H1 (cell line): Measurements from ENCODE around the gene SRPK3. TPM values are rescaled to one million over a fixed set of nuclear protein-coding genes. Genes with fewer than 3 reads are reported as not detected.

Source experiments
- CTCF ChIA-PET: fragments of 300-600 bp; sonication (Branson Sonifier 250); formaldehyde crosslinking; loops from one replicate; lab custom pipeline; 2021; ENCODE audit not compliant: partially characterized antibody; lab: Charles Lee
- POLR2A ChIA-PET: fragments of 300-600 bp; sonication (Branson Sonifier 250); formaldehyde crosslinking; loops from one replicate; lab custom pipeline; 2021; ENCODE audit warnings: inconsistent platforms; ENCODE audit not compliant: partially characterized antibody; lab: Charles Lee
- DNase-seq, 2 experiments: peaks; one replicate each; pipeline versions ENCODE4 v3.0.0 to v3.0.0-alpha.2; 2010 to 2022; ENCODE audit warnings: low spot score in 2 of 2, low read depth in 1 of 2, mixed read lengths in 1 of 2
- FAIRE-seq: peaks from 2 replicates; lab custom pipeline; 2011; peaks lifted over from hg19 to GRCh38; lab: Jason Lieb, UNC
- H2AFZ ChIP-seq: 2 replicates; pipeline ENCODE4 v1.8.1; 2012; ENCODE audit warnings: low read length, inconsistent platforms
- H2AK5ac ChIP-seq: 2 replicates; pipeline ENCODE4 v1.6.1; 2013; ENCODE audit warnings: low read depth, low read length
- H2BK120ac ChIP-seq: replicated peaks from 2 replicates; pipeline ENCODE3; 2013; ENCODE audit warnings: low read depth, low read length, inconsistent platforms
- H2BK12ac ChIP-seq: 2 replicates; pipeline ENCODE4 v1.6.1; 2013; ENCODE audit warnings: low read depth, low read length
- H2BK15ac ChIP-seq: 2 replicates; pipeline ENCODE4 v1.6.1; 2013; ENCODE audit warnings: low read length
- H2BK20ac ChIP-seq: 2 replicates; pipeline ENCODE4 v1.6.1; 2013; ENCODE audit warnings: low read length
- H2BK5ac ChIP-seq: 2 replicates; pipeline ENCODE4 v1.6.1; 2013; ENCODE audit warnings: low read depth, low read length
- H3K14ac ChIP-seq: 2 replicates; pipeline ENCODE4 v1.6.1; 2013; ENCODE audit warnings: inconsistent platforms; ENCODE audit not compliant: insufficient read length
- H3K18ac ChIP-seq: 2 replicates; pipeline ENCODE4 v1.6.1; 2013; ENCODE audit warnings: low read length; ENCODE audit errors: extremely low read depth
- H3K23ac ChIP-seq: 2 replicates; pipeline ENCODE4 v1.6.1; 2013; ENCODE audit warnings: inconsistent platforms; ENCODE audit not compliant: insufficient read length
- H3K23me2 ChIP-seq: 2 replicates; pipeline ENCODE4 v1.6.1; 2013; ENCODE audit warnings: low read depth, low read length
- H3K27ac ChIP-seq: 2 replicates; pipeline ENCODE4 v1.6.1; 2011; ENCODE audit warnings: low read depth, low read length, inconsistent platforms
- H3K27me3 ChIP-seq, 4 experiments: replicated peaks in 1 of 4; 1 replicate in 1 of 4; 2 replicates in 3 of 4; pipeline versions ENCODE4 v1.6.1 to v1.8.1; 2011 to 2013; ENCODE audit warnings: low read length in 3 of 4, mild to moderate bottlenecking in 3 of 4, inconsistent platforms in 2 of 4, mixed read lengths in 2 of 4, moderate library complexity in 1 of 4; ENCODE audit not compliant: control insufficient read depth in 3 of 4, insufficient read depth in 3 of 4; ENCODE audit errors: extremely low read depth in 1 of 4
- H3K36me3 ChIP-seq, 4 experiments: 2 replicates each; pipeline versions ENCODE4 v1.6.1 to v1.8.1; 2011 to 2013; ENCODE audit warnings: mild to moderate bottlenecking in 4 of 4, low read length in 3 of 4, moderate library complexity in 2 of 4, control low read depth in 1 of 4, inconsistent platforms in 1 of 4; ENCODE audit not compliant: insufficient read depth in 4 of 4, control insufficient read depth in 2 of 4
- H3K4ac ChIP-seq: replicated peaks from 2 replicates; pipeline ENCODE3; 2013; ENCODE audit warnings: low read length, low read depth, mixed read lengths, inconsistent platforms; ENCODE audit not compliant: insufficient read length
- H3K4me1 ChIP-seq, 4 experiments: replicated peaks in 1 of 4; 1 replicate in 1 of 4; 2 replicates in 3 of 4; pipeline versions ENCODE4 v1.6.1 to v1.8.1; 2011 to 2013; ENCODE audit warnings: low read length in 3 of 4, inconsistent platforms in 2 of 4, mixed read lengths in 1 of 4; ENCODE audit not compliant: insufficient read depth in 4 of 4, control insufficient read depth in 3 of 4
- H3K4me2 ChIP-seq, 2 experiments: 2 replicates each; pipeline versions ENCODE4 v1.6.1 to v1.8.1; 2011 to 2013; ENCODE audit warnings: low read depth in 2 of 2, low read length in 2 of 2, control low read depth in 1 of 2, inconsistent platforms in 1 of 2, mild to moderate bottlenecking in 1 of 2; ENCODE audit not compliant: insufficient read depth in 1 of 2
- H3K4me3 ChIP-seq, 4 experiments: fragments of 200-600, 300-600 bp in 1 of 4; sonication (generic), shearing (Covaris generic), sonication (Bioruptor Twin) in 1 of 4; 2 replicates each; pipeline versions ENCODE4 v1.5.1 to v1.8.1; 2011 to 2016; ENCODE audit warnings: low read length in 4 of 4, low read depth in 3 of 4, control low read depth in 2 of 4, inconsistent platforms in 2 of 4, mild to moderate bottlenecking in 2 of 4, mixed read lengths in 1 of 4, moderate library complexity in 1 of 4; ENCODE audit not compliant: insufficient read depth in 2 of 4; ENCODE audit errors: extremely low read depth in 1 of 4
- H3K56ac ChIP-seq: replicated peaks from 2 replicates; pipeline ENCODE3; 2013; ENCODE audit warnings: low read depth, mild to moderate bottlenecking, mixed read lengths, low read length, inconsistent platforms; ENCODE audit not compliant: insufficient read length
- H3K79me1 ChIP-seq: 2 replicates; pipeline ENCODE4 v1.6.1; 2013; ENCODE audit warnings: low read depth, low read length, control low read depth
- H3K79me2 ChIP-seq, 2 experiments: 2 replicates each; pipeline versions ENCODE4 v1.6.1 to v1.8.1; 2012 to 2013; ENCODE audit warnings: low read length in 2 of 2, mild to moderate bottlenecking in 2 of 2, inconsistent platforms in 1 of 2; ENCODE audit not compliant: insufficient read depth in 2 of 2, control insufficient read depth in 1 of 2
- H3K9ac ChIP-seq, 4 experiments: replicated peaks in 1 of 4; 1 replicate in 1 of 4; 2 replicates in 3 of 4; pipeline versions ENCODE4 v1.6.1 to v1.8.1; 2011 to 2013; ENCODE audit warnings: low read depth in 3 of 4, low read length in 3 of 4, control low read depth in 2 of 4, mild to moderate bottlenecking in 2 of 4, moderate library complexity in 2 of 4, inconsistent platforms in 1 of 4; ENCODE audit errors: extremely low read depth in 1 of 4
- H3K9me3 ChIP-seq, 2 experiments: 2 replicates each; pipeline versions ENCODE4 v1.6.1 to v1.8.1; 2012 to 2013; ENCODE audit warnings: mild to moderate bottlenecking in 2 of 2, moderate library complexity in 2 of 2, control low read depth in 1 of 2, inconsistent platforms in 1 of 2, low read depth in 1 of 2, low read length in 1 of 2, mixed read lengths in 1 of 2; ENCODE audit not compliant: insufficient read depth in 2 of 2
- H4K20me1 ChIP-seq, 2 experiments: replicated peaks in 1 of 2; 2 replicates each; pipeline versions ENCODE3 to v1.8.1; 2011 to 2013; ENCODE audit warnings: inconsistent platforms in 2 of 2, low read length in 2 of 2, mild to moderate bottlenecking in 1 of 2; ENCODE audit not compliant: insufficient read depth in 2 of 2, control insufficient read depth in 1 of 2
- H4K5ac ChIP-seq: 2 replicates; pipeline ENCODE4 v1.6.1; 2013; ENCODE audit warnings: low read length, low read depth, mixed read lengths, inconsistent platforms; ENCODE audit not compliant: insufficient read length
- H4K8ac ChIP-seq: 2 replicates; pipeline ENCODE4 v1.8.0; 2013; ENCODE audit warnings: mild to moderate bottlenecking, moderate library complexity, low read length, inconsistent platforms; ENCODE audit not compliant: insufficient read depth; ENCODE audit errors: extremely low read depth
- H4K91ac ChIP-seq: replicated peaks from 2 replicates; pipeline ENCODE3; 2013; ENCODE audit warnings: low read length, mixed read lengths, inconsistent platforms; ENCODE audit not compliant: insufficient read length
- CREB1 ChIP-seq: IDR thresholded peaks from 2 replicates; pipeline ENCODE4 v1.6.1; 2012; ENCODE audit warnings: inconsistent platforms
- GTF2F1 ChIP-seq: IDR thresholded peaks from 2 replicates; pipeline ENCODE4 v1.6.1; 2012; ENCODE audit warnings: low read depth, low read length, improper control_type of control experiment, borderline replicate concordance
- JUN ChIP-seq: IDR thresholded peaks from 2 replicates; pipeline ENCODE4 v1.6.1; 2011; ENCODE audit warnings: low read depth, mild to moderate bottlenecking, improper control_type of control experiment, low read length
- JUND ChIP-seq: IDR thresholded peaks from 2 replicates; pipeline ENCODE4 v1.6.1; 2011; ENCODE audit warnings: mild to moderate bottlenecking, improper control_type of control experiment, low read length
- MAFK ChIP-seq: IDR thresholded peaks from 2 replicates; pipeline ENCODE4 v1.6.1; 2012; ENCODE audit warnings: low read depth, mild to moderate bottlenecking, improper control_type of control experiment, low read length
- RBBP5 ChIP-seq: IDR thresholded peaks from 2 replicates; pipeline ENCODE4 v1.7.1; 2012; ENCODE audit warnings: low read depth, mild to moderate bottlenecking, inconsistent platforms, low read length, moderate library complexity, borderline replicate concordance
- SIX5 ChIP-seq: IDR thresholded peaks from 2 replicates; pipeline ENCODE4 v1.6.1; 2011; ENCODE audit warnings: mild to moderate bottlenecking, low read depth, low read length
- SP1 ChIP-seq: IDR thresholded peaks from 2 replicates; pipeline ENCODE4 v1.6.1; 2011; ENCODE audit warnings: low read depth, low read length
- WGBS, 2 experiments: shearing (Covaris generic) in 1 of 2; methylation state at CpG; one replicate each; pipeline versions ENCODE4 v1.1.6 to v1.1.7; 2013 to 2015; ENCODE audit warnings: low lambda C conversion rate in 2 of 2, mixed read lengths in 2 of 2, inconsistent platforms in 1 of 2, low coverage in 1 of 2, missing lambda C conversion rate in 1 of 2; ENCODE audit not compliant: insufficient replicate concordance in 2 of 2, insufficient coverage in 1 of 2, insufficient read length in 1 of 2; ENCODE audit errors: extremely low coverage in 1 of 2, missing lambda C conversion rate in 1 of 2; 5-methylcytosine and 5-hydroxymethylcytosine counted together
- polyA plus RNA-seq, 7 experiments: library from polyadenylated mRNA; depleted of rRNA in 3 of 7; stranded (reverse) in 5 of 7; unstranded in 2 of 7; fragments of >200 nt in 5 of 7; fragments of 200-250 nt in 2 of 7; gene quantifications; 1 replicate in 5 of 7; 2 replicates in 1 of 7; 4 replicates in 1 of 7; pipeline versions ENCODE4 v1.2.1 to v1.2.3, GENCODE V29; 2011 to 2013; ENCODE audit warnings: missing spikeins in 2 of 7, mixed read lengths in 2 of 7
- total RNA-seq: library from RNA; stranded (reverse); fragmentation: NEBNext Ultra II Directional; extraction: Animal tissue kit (Norgen Biotek cat#: 25700); gene quantifications from 2 replicates; pipeline ENCODE4 v1.2.1, GENCODE V29; 2021
- TF ChIP-seq, protein P1 (sequence below): IDR thresholded peaks from 2 replicates; pipeline ENCODE4 v1.6.1; 2012; ENCODE audit warnings: inconsistent platforms
- TF ChIP-seq, protein P2 (sequence below), 3 experiments: IDR thresholded peaks; 1 replicate in 2 of 3; 2 replicates in 1 of 3; pipeline versions ENCODE4 v1.5.1 to v1.6.1; 2011; ENCODE audit warnings: low read length in 3 of 3, mild to moderate bottlenecking in 3 of 3, inconsistent platforms in 2 of 3, low read depth in 1 of 3, moderate library complexity in 1 of 3; ENCODE audit not compliant: insufficient read depth in 1 of 3; ENCODE audit errors: control extremely low read depth in 1 of 3

The SRPK3 gene
- total and polyA plus RNA-seq, 2 of the 8 experiments (the other 6 are each of a cell fraction or from before 2014, with no cell fraction given): not detected

DNA sequence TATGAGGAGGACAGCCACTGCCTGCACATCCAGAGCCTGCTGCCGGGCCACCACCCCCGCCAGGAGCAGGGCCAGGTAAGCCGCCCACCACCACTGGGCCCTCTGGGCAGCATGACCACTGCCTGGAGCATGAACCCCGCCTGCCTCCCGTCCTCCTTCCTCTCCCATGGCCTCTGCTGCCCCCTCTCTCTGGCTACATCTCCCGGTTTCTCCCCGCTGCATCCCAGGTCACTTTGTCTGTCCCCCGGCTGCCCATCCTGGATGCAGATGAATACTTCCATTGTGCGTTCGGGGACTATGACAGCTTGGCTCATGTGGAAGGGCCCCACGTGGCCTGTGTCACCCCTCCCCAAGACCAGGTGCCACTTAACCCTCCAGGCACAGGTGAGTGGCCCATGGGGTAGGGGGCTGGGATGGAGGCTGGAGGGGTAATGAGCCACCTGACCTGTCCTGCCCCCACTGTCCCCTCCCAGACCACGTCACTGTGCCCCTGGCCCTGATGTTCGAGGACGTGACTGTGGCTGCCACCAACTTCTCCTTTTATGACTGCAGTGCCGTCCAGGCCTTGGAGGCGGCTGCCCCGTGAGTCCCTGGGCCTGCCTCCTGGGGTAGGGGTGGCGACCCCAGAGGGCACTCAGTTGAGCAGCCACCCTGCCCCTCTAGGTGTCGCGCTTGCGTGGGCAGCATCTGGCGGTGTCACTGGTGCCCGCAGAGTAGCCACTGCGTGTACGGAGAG, 10.8 kb upstream of the SRPK3 start:
- no peak overlapping the region for H3K4ac ChIP-seq
- H3K4me3 ChIP-seq: no peak overlapping the region
- no peak overlapping the region for H3K56ac ChIP-seq
- no peaks in the 10 kb centered on the region for H3K79me1 ChIP-seq
- CTCF ChIA-PET: interaction anchor here (0.6 kb wide), 1 partner anchor 175 kb away, joined by 3 read pairs; no protein-coding TSS in a partner anchor
- H2BK120ac ChIP-seq: no peak overlapping the region
- H3K27ac ChIP-seq: no peak overlapping the region
- peaks cover 0 to 5% (median 2%) of the 10 kb centered on the region in 4 experiments; a peak in 3 of 7 replicates for H3K4me1 ChIP-seq
- H2BK5ac ChIP-seq: no peak overlapping the region
- H3K79me2 ChIP-seq: no peaks in the 10 kb centered on the region
- no peak overlapping the region for H2AK5ac ChIP-seq
- FAIRE-seq: no peak
- H4K8ac ChIP-seq: no peak overlapping the region
- H4K91ac ChIP-seq: no peak overlapping the region
- H4K20me1 ChIP-seq: no peaks in the 10 kb centered on the region
- H3K36me3 ChIP-seq: no peaks in the 10 kb centered on the region
- H3K4me2 ChIP-seq: no peak overlapping the region
- no peak overlapping the region for H3K23ac ChIP-seq
- no peak overlapping the region for H2BK20ac ChIP-seq
- 90% methylated on average over 20 of the region's 25 CpGs; no CpG with 5 or more reads in 1 of the 2 experiments for WGBS, 2 experiments
- H3K9me3 ChIP-seq: no peaks in the 10 kb centered on the region
- H3K27me3 ChIP-seq: no peaks in the 10 kb centered on the region
- H3K9ac ChIP-seq: no peak overlapping the region
- H3K14ac ChIP-seq: no peak overlapping the region
- no peak overlapping the region for H3K18ac ChIP-seq
- H3K23me2 ChIP-seq: no peaks in the 10 kb centered on the region
- POLR2A ChIA-PET: interaction anchor here (1.1 kb wide), 1 partner anchor 12 kb away, joined by 3 read pairs; no protein-coding TSS in a partner anchor
- no peak overlapping the region for H4K5ac ChIP-seq
- H2BK12ac ChIP-seq: no peak overlapping the region
- H2AFZ ChIP-seq: no peak overlapping the region
- no peak for DNase-seq
- H2BK15ac ChIP-seq: no peak overlapping the region
- TF ChIP-seq, protein P1, sequence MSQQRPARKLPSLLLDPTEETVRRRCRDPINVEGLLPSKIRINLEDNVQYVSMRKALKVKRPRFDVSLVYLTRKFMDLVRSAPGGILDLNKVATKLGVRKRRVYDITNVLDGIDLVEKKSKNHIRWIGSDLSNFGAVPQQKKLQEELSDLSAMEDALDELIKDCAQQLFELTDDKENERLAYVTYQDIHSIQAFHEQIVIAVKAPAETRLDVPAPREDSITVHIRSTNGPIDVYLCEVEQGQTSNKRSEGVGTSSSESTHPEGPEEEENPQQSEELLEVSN: no peak
- no peak for TF ChIP-seq RBBP5
- TF ChIP-seq JUND: no peak
- TF ChIP-seq JUN: no peak
- no peak for TF ChIP-seq CREB1
- TF ChIP-seq MAFK: no peak
- TF ChIP-seq SP1: no peak
- TF ChIP-seq, protein P2, sequence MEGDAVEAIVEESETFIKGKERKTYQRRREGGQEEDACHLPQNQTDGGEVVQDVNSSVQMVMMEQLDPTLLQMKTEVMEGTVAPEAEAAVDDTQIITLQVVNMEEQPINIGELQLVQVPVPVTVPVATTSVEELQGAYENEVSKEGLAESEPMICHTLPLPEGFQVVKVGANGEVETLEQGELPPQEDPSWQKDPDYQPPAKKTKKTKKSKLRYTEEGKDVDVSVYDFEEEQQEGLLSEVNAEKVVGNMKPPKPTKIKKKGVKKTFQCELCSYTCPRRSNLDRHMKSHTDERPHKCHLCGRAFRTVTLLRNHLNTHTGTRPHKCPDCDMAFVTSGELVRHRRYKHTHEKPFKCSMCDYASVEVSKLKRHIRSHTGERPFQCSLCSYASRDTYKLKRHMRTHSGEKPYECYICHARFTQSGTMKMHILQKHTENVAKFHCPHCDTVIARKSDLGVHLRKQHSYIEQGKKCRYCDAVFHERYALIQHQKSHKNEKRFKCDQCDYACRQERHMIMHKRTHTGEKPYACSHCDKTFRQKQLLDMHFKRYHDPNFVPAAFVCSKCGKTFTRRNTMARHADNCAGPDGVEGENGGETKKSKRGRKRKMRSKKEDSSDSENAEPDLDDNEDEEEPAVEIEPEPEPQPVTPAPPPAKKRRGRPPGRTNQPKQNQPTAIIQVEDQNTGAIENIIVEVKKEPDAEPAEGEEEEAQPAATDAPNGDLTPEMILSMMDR (IDR thresholded peaks at IDR 0.05; ENCODE audit: control extremely low read depth in 1 of 3, insufficient read depth in 1 of 3, low read depth in 1 of 3, low read length in 3 of 3): no peak
- no peak for TF ChIP-seq SIX5
- TF ChIP-seq GTF2F1: no peak
